Parathyroid adenoma (tissue), 2 donors: ENCODE results near the gene PAX5.

ENCODE experiments used
- H2AFZ ChIP-seq: fragments of 300-600 bp; sonication (generic); one replicate; pipeline ENCODE4 v1.7.0; 2017; ENCODE audit warnings: antibody characterized with exemption, mild to moderate bottlenecking
- H3K27ac ChIP-seq: fragments of 300-600 bp; sonication (generic); one replicate; pipeline ENCODE4 v1.7.0; 2017
- H3K27me3 ChIP-seq: fragments of 300-600 bp; sonication (generic); one replicate; pipeline ENCODE4 v1.7.0; 2017; ENCODE audit warnings: low read length; ENCODE audit not compliant: control insufficient read depth, insufficient read depth
- H3K36me3 ChIP-seq: fragments of 300-600 bp; sonication (generic); one replicate; pipeline ENCODE4 v1.7.0; 2017; ENCODE audit warnings: low read length; ENCODE audit not compliant: control insufficient read depth, insufficient read depth
- H3K4me1 ChIP-seq: fragments of 300-600 bp; sonication (generic); one replicate; pipeline ENCODE4 v1.7.0; 2017; ENCODE audit warnings: control low read depth
- H3K4me2 ChIP-seq: fragments of 300-600 bp; sonication (generic); one replicate; pipeline ENCODE4 v1.7.0; 2017; ENCODE audit warnings: low read length
- H3K4me3 ChIP-seq: fragments of 300-600 bp; sonication (generic); one replicate; pipeline ENCODE4 v1.7.0; 2017; ENCODE audit warnings: low read depth, low read length
- H3K79me2 ChIP-seq: fragments of 300-600 bp; sonication (generic); one replicate; pipeline ENCODE4 v1.7.0; 2017; ENCODE audit warnings: control low read depth
- H3K9ac ChIP-seq: fragments of 300-600 bp; sonication (generic); one replicate; pipeline ENCODE4 v1.7.0; 2017; ENCODE audit warnings: mild to moderate bottlenecking
- H3K9me3 ChIP-seq: fragments of 300-600 bp; sonication (generic); one replicate; pipeline ENCODE4 v1.7.0; 2017; ENCODE audit warnings: low read length; ENCODE audit not compliant: control insufficient read depth
- TF ChIP-seq, protein P1 (sequence below): fragments of 300-600 bp; sonication (generic); IDR thresholded peaks from one replicate; pipeline ENCODE4 v1.7.0; 2017; ENCODE audit warnings: antibody characterized with exemption, mild to moderate bottlenecking
- donor health status: primary hyperparathyroidism.

Gene PAX5

DNA sequence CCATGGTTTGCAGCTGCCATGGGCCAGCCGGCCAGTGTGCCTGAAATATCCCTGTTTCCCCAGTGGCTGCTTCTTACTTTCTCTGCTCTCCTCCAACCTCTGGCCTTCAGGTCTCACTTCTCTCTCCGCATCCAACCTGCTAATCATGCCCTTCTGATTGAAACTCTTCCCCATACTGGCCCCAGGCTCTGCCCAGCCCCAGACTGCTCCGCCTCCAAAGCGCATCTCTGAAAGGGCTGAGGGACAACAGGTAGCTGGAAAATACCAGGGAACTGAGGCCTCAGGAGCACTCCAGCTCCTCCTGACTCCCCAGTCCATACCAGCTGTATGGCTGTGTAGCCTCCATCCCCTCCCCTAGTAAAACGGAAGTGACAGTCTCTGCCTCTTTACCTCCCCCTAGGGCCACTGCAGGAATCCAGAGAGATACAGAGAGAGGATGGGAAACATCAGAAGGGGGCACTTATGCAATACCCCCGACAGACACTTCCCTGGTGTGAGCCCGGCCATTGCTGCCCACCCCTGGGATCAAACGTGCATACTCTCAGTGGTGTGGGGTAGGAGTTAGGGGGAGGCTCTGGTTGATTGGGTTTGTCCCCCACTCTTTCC, 34.2 kb downstream of the PAX5 start:
- Histone ChIP-seq H3K4me2 (no peak overlapping the region), H3K27me3 (no peaks in the 10 kb centered on the region), H3K79me2 (no peaks in the 10 kb centered on the region), H3K36me3 (no peaks in the 10 kb centered on the region), H3K4me1 (no peaks in the 10 kb centered on the region), H3K4me3 (no peak overlapping the region), H2AFZ (no peak overlapping the region), H3K9me3 (no peaks in the 10 kb centered on the region), H3K27ac (no peak overlapping the region), H3K9ac (no peak overlapping the region)
- TF ChIP-seq, protein P1, sequence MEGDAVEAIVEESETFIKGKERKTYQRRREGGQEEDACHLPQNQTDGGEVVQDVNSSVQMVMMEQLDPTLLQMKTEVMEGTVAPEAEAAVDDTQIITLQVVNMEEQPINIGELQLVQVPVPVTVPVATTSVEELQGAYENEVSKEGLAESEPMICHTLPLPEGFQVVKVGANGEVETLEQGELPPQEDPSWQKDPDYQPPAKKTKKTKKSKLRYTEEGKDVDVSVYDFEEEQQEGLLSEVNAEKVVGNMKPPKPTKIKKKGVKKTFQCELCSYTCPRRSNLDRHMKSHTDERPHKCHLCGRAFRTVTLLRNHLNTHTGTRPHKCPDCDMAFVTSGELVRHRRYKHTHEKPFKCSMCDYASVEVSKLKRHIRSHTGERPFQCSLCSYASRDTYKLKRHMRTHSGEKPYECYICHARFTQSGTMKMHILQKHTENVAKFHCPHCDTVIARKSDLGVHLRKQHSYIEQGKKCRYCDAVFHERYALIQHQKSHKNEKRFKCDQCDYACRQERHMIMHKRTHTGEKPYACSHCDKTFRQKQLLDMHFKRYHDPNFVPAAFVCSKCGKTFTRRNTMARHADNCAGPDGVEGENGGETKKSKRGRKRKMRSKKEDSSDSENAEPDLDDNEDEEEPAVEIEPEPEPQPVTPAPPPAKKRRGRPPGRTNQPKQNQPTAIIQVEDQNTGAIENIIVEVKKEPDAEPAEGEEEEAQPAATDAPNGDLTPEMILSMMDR = no peak

DNA sequence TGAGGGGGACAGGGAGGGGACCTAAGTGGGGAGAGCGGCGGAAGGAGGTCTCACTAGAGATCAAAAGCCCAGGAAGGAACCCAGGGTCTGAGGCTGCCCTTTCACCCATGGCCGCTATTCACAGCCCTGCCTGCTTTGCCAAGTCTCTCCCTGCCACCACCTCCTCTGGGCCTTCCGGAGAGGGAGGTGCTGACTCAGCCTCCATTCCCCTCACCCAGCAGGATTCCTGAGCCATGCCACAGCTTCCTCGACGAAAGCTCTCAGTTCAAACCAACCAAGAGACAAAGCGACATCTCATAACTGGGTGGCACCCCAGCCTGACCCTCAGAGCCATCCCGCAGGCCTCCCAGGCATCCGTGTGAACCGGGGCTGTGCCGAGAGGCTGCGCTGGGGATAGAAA, 36.7 kb downstream of the PAX5 start:
- Histone ChIP-seq H2AFZ (no peak overlapping the region), H3K4me1 (no peaks in the 10 kb centered on the region), H3K79me2 (no peaks in the 10 kb centered on the region), H3K27me3 (no peaks in the 10 kb centered on the region), H3K27ac (no peak overlapping the region), H3K36me3 (no peaks in the 10 kb centered on the region), H3K9me3 (no peaks in the 10 kb centered on the region), H3K9ac (no peak overlapping the region), H3K4me3 (no peak overlapping the region), H3K4me2 (no peak overlapping the region)
- TF ChIP-seq, protein P1 = no peak

DNA sequence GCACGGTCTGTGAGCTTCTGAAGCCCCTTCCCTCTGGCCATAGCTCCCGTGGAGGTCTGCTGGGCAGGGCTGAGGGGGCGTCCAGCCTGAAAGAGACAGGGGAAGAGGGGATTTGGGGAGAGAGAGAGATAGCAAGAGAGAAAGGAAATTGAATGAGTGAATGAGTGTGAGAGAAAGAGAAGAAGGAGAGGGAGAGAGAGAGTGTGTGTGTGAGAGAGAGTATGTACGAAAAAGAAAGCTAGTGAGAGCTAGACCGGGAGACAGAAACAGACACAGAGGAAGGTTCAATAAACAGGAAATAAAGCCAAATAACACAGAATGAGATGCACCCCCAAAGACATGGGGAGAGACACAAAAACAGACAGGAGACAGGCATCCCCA, 37.4 kb downstream of the PAX5 start:
- Histone ChIP-seq H2AFZ (no peak overlapping the region), H3K4me2 (no peak overlapping the region), H3K4me1 (no peaks in the 10 kb centered on the region), H3K27me3 (no peaks in the 10 kb centered on the region), H3K79me2 (no peaks in the 10 kb centered on the region), H3K27ac (no peak overlapping the region), H3K4me3 (no peak overlapping the region), H3K9me3 (no peaks in the 10 kb centered on the region), H3K36me3 (no peaks in the 10 kb centered on the region), H3K9ac (no peak overlapping the region)
- TF ChIP-seq, protein P1 = no peak

DNA sequence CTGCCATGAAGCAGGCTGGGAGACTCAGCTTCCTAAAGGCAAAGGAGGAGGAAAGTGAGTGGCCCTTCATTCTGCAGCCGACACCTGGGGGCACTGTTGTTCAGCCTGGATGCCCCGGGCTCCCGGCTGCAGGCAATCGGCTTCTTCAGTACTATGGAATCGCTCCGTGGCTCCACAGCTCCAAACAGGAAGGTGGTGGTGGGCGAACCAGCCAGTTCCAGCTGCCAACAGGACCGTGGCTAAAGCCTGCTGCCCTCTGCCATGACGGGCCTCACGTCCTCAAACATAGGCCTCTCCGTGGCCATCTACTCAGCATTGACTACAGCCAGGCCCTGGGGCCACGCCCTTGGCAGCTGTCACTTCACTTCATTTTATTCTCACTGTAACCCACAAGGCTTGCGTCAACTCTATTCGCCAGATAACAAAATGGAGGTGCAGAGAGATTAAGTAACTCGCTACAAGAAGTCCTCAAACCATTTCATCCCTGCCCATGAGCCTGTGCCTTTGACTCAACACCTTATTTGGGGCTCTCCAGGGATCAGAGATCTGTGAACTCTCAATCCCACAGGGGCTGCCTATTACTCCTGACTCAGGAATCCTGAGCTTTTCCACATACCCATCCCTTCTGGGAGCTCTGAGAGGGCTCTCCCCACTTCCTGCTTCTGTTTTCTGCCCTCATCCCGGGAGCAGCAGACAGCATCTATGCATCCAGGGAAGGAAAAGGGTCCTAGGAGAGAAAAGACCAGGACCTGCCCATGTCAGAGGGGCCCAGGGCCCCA, 38.0 kb downstream of the PAX5 start:
- H3K4me1 ChIP-seq = no peaks in the 10 kb centered on the region
- H2AFZ ChIP-seq = no peak overlapping the region
- TF ChIP-seq, protein P1 = peak; percentile 55
- H3K9ac ChIP-seq = no peak overlapping the region
- H3K9me3 ChIP-seq = no peaks in the 10 kb centered on the region
- H3K27me3 ChIP-seq = no peaks in the 10 kb centered on the region
- no peak overlapping the region for H3K27ac ChIP-seq
- no peak overlapping the region for H3K4me2 ChIP-seq
- H3K79me2 ChIP-seq = no peaks in the 10 kb centered on the region
- H3K36me3 ChIP-seq = no peaks in the 10 kb centered on the region
- H3K4me3 ChIP-seq = no peak overlapping the region
